Esophagus muscularis mucosa (tissue), 4 donors: ENCODE results near the gene CNIH3. TPM values are rescaled to one million over a fixed set of nuclear protein-coding genes. Genes with fewer than 3 reads are reported as not detected.

Experiments used
- DNase-seq: peaks from one replicate; pipeline ENCODE4 v3.0.0-alpha.2; 2017; ENCODE audit errors: extremely low spot score
- H3K27ac ChIP-seq, 4 donors: fragments of 200-600 bp; sonication (generic); replicated peaks in 1 of 4; 1 replicate in 3 of 4; 2 replicates in 1 of 4; pipeline ENCODE4 v1.5.1; 2016 to 2019; ENCODE audit warnings: mild to moderate bottlenecking in 1 of 4
- H3K27me3 ChIP-seq, 4 donors: fragments of 200-600 bp; sonication (generic); one replicate each; pipeline versions ENCODE4 v1.5.1 to v1.6.0; 2016 to 2019
- H3K36me3 ChIP-seq, 4 donors: fragments of 200-600 bp; sonication (generic); one replicate each; pipeline ENCODE4 v1.5.1; 2016 to 2019
- H3K4me1 ChIP-seq, 4 donors: fragments of 200-600 bp; sonication (generic); one replicate each; pipeline ENCODE4 v1.5.1; 2016 to 2019
- H3K4me3 ChIP-seq, 4 donors: fragments of 200-600 bp; sonication (generic); 1 replicate in 2 of 4; 2 replicates in 2 of 4; pipeline ENCODE4 v1.5.1; 2016 to 2019; ENCODE audit warnings: mild to moderate bottlenecking in 4 of 4, moderate library complexity in 1 of 4
- H3K9me3 ChIP-seq, 4 donors: fragments of 200-600 bp; sonication (generic); 1 replicate in 3 of 4; 2 replicates in 1 of 4; pipeline ENCODE4 v1.5.1; 2016 to 2019
- CTCF ChIP-seq, 3 experiments: fragments of 200-600 bp in 2 of 3; fragments of 450-650 bp in 1 of 3; sonication (generic) in 2 of 3; IDR thresholded peaks; one replicate each; pipeline ENCODE4 v1.5.1; 2017 to 2019; ENCODE audit warnings: antibody characterized with exemption in 3 of 3, mild to moderate bottlenecking in 2 of 3, moderate library complexity in 1 of 3
- EP300 ChIP-seq: sonication (generic); formaldehyde crosslinking; IDR thresholded peaks from one replicate; pipeline ENCODE4 v1.6.1; 2017; ENCODE audit warnings: antibody characterized with exemption
- POLR2A ChIP-seq: fragments of 450-650 bp; IDR thresholded peaks from one replicate; pipeline ENCODE4 v1.6.1; 2017; ENCODE audit warnings: antibody characterized with exemption, moderate library complexity, mild to moderate bottlenecking, low read depth
- POLR2AphosphoS5 ChIP-seq, 2 donors: sonication (generic); formaldehyde crosslinking; IDR thresholded peaks; one replicate each; pipeline ENCODE4 v1.6.1; 2017; ENCODE audit warnings: antibody characterized with exemption in 2 of 2
- WGBS: methylation state at CpG from one replicate; pipeline ENCODE4 v1.1.5; 2018; 5-methylcytosine and 5-hydroxymethylcytosine counted together
- intact Hi-C: fragments of 100-400 bp; cut with DNase I; formaldehyde crosslinking; loops from one replicate; pipeline ENCODE4 v1.15.1; 2023
- total RNA-seq, 4 donors: library from RNA; depleted of rRNA; stranded (reverse); fragments of >200 nt; gene quantifications; one replicate each; pipeline versions ENCODE4 v1.1.0 to v1.2.1, GENCODE V29; 2016

The CNIH3 gene
- total RNA-seq, 4 donors from 2014 or later = 0.42 to 2.3 (median 1.3) TPM

GRCh38 chr1:224651188-224651587, 35.1 kb downstream of the CNIH3 start:
- no peaks in the 10 kb centered on the region for H3K27me3 ChIP-seq
- no peak overlapping the region for H3K4me3 ChIP-seq
- intact Hi-C loops = no loop called here
- TF ChIP-seq POLR2A (no peak), POLR2AphosphoS5 (IDR thresholded peaks at IDR 0.05) (no peak), EP300 (no peak), CTCF (IDR thresholded peaks at IDR 0.05) (no peak)
- no peaks in the 10 kb centered on the region for H3K36me3 ChIP-seq
- no peak overlapping the region for H3K27ac ChIP-seq
- DNase-seq = no peak
- no peaks in the 10 kb centered on the region for H3K9me3 ChIP-seq
- WGBS = 92% methylated on average over 7 of the region's 7 CpGs
- peaks cover 0 to 10% (median 3%) of the 10 kb centered on the region in 4 donors for H3K4me1 ChIP-seq

- no peak overlapping the region for H3K4me3 ChIP-seq
- H3K27ac ChIP-seq = no peak overlapping the region
- intact Hi-C loops = no loop called here
- 92% methylated on average over 10 of the region's 10 CpGs for WGBS
- H3K36me3 ChIP-seq = no peaks in the 10 kb centered on the region
- peaks cover 0 to 10% (median 0%) of the 10 kb centered on the region in 4 donors for H3K4me1 ChIP-seq
- TF ChIP-seq CTCF (IDR thresholded peaks at IDR 0.05) (no peak), POLR2A (no peak), EP300 (no peak)
- no peak for DNase-seq
- H3K9me3 ChIP-seq = no peaks in the 10 kb centered on the region
- H3K27me3 ChIP-seq = no peaks in the 10 kb centered on the region
These were observed 40.3 kb downstream of the CNIH3 start for GRCh38 chr1:224656392-224656791.

GRCh38 chr1:224660074-224660473, 44.0 kb downstream of the CNIH3 start:
- intact Hi-C loops = no loop called here

GRCh38 chr1:224662870-224663269, 46.8 kb downstream of the CNIH3 start:
- Histone ChIP-seq H3K36me3 (no peaks in the 10 kb centered on the region), H3K27ac (no peak overlapping the region), H3K4me3 (no peak overlapping the region), H3K27me3 (no peaks in the 10 kb centered on the region), H3K4me1 (no peaks in the 10 kb centered on the region), H3K9me3 (no peaks in the 10 kb centered on the region)
- intact Hi-C loops = no loop called here
- TF ChIP-seq CTCF (IDR thresholded peaks at IDR 0.05) (no peak), POLR2AphosphoS5 (IDR thresholded peaks at IDR 0.05) (no peak), POLR2A (no peak), EP300 (no peak)
- 97% methylated on average over 3 of the region's 3 CpGs for WGBS
- no peak for DNase-seq

More at GRCh38 chr1:224660074-224660473, 44.0 kb downstream of the CNIH3 start:
- Histone ChIP-seq H3K36me3 (no peaks in the 10 kb centered on the region), H3K4me1 (no peaks in the 10 kb centered on the region), H3K9me3 (no peaks in the 10 kb centered on the region), H3K4me3 (no peak overlapping the region), H3K27me3 (no peaks in the 10 kb centered on the region), H3K27ac (no peak overlapping the region)
- DNase-seq = no peak
- 79% methylated on average over 5 of the region's 5 CpGs for WGBS
- no peak for TF ChIP-seq POLR2A
- TF ChIP-seq POLR2AphosphoS5 (IDR thresholded peaks at IDR 0.05) = no peak
- no peak for TF ChIP-seq CTCF (IDR thresholded peaks at IDR 0.05)
- no peak for TF ChIP-seq EP300

- 91% methylated on average over 3 of the region's 3 CpGs for WGBS
- Histone ChIP-seq H3K4me1 (no peaks in the 10 kb centered on the region), H3K36me3 (no peaks in the 10 kb centered on the region), H3K27me3 (no peaks in the 10 kb centered on the region), H3K27ac (no peak overlapping the region), H3K9me3 (no peaks in the 10 kb centered on the region), H3K4me3 (no peak overlapping the region)
- no peak for TF ChIP-seq CTCF (IDR thresholded peaks at IDR 0.05)
- no peak for TF ChIP-seq POLR2A
- TF ChIP-seq EP300 = no peak
- TF ChIP-seq POLR2AphosphoS5 (IDR thresholded peaks at IDR 0.05) = no peak
- intact Hi-C loops = no loop called here
- no peak for DNase-seq
These were observed 48.9 kb downstream of the CNIH3 start for GRCh38 chr1:224665016-224665415.
